A673 (cell line): ENCODE data around the gene ZNF831. TPM values are rescaled to one million over a fixed set of nuclear protein-coding genes. Genes with fewer than 3 reads are reported as not detected.

Experiments
- BruUV-seq: library from RNA; stranded (reverse); fragments of 400-500 nt; replicated peaks from 2 replicates; lab custom pipeline; 2021; lab: Mats Ljungman, UMichigan
- CTCF ChIA-PET: fragments of 300-600 bp; sonication (Branson Sonifier 250); formaldehyde crosslinking; loops from one replicate; lab custom pipeline; 2022; ENCODE audit warnings: antibody characterized with exemption; lab: Charles Lee
- POLR2A ChIA-PET: fragments of 300-600 bp; sonication (Branson Sonifier 250); formaldehyde crosslinking; loops from one replicate; lab custom pipeline; 2022; ENCODE audit warnings: antibody characterized with exemption; ENCODE audit not compliant: low non-redundant PET; lab: Charles Lee
- DNase-seq: peaks from one replicate; pipeline ENCODE4 v3.0.0-alpha.2; 2015; ENCODE audit warnings: low spot score
- H3K27ac ChIP-seq: fragments of 200-600 bp; sonication (generic); 2 replicates; pipeline ENCODE4 v1.5.1; 2016; ENCODE audit warnings: mixed run types, low read depth, mild to moderate bottlenecking, mixed read lengths, antibody characterized with exemption, low read length; ENCODE audit not compliant: poor library complexity, severe bottlenecking
- H3K27me3 ChIP-seq: fragments of 200-600 bp; sonication (generic); replicated peaks from 2 replicates; pipeline ENCODE4 v1.6.1; 2017; ENCODE audit warnings: mixed run types, low read depth, mild to moderate bottlenecking, mixed read lengths, antibody characterized with exemption, low read length; ENCODE audit not compliant: insufficient read depth, poor library complexity
- H3K36me3 ChIP-seq: fragments of 200-600 bp; sonication (generic); 2 replicates; pipeline ENCODE4 v1.6.1; 2016; ENCODE audit warnings: mixed run types, mild to moderate bottlenecking, mixed read lengths, antibody characterized with exemption, low read length; ENCODE audit not compliant: insufficient read depth, poor library complexity, severe bottlenecking
- H3K4me1 ChIP-seq: fragments of 200-600 bp; sonication (generic); 2 replicates; pipeline ENCODE4 v1.6.1; 2017; ENCODE audit warnings: mixed run types, mild to moderate bottlenecking, mixed read lengths, antibody characterized with exemption, low read length; ENCODE audit not compliant: insufficient read depth, poor library complexity, severe bottlenecking
- H3K4me3 ChIP-seq: fragments of 200-600 bp; sonication (generic); 2 replicates; pipeline ENCODE4 v1.5.1; 2016; ENCODE audit warnings: low read depth, mixed run types, mild to moderate bottlenecking, mixed read lengths, low read length; ENCODE audit not compliant: poor library complexity, severe bottlenecking
- H3K9me3 ChIP-seq: fragments of 200-600 bp; sonication (generic); 2 replicates; pipeline ENCODE4 v1.6.1; 2016; ENCODE audit warnings: mixed run types, low read depth, mild to moderate bottlenecking, mixed read lengths, antibody characterized with exemption, low read length; ENCODE audit not compliant: poor library complexity, severe bottlenecking
- CTCF ChIP-seq: fragments of 300-800, 200-600 bp; sonication (generic); conservative IDR thresholded peaks from 2 replicates; pipeline ENCODE4 v1.5.1; 2017; ENCODE audit warnings: low read depth, mild to moderate bottlenecking, antibody characterized with exemption, low read length, moderate library complexity, mixed read lengths
- EZH2 ChIP-seq: fragments of 200-600 bp; sonication (generic); IDR thresholded peaks from 2 replicates; pipeline ENCODE4 v1.6.1; 2017; ENCODE audit warnings: borderline replicate concordance, low read depth, mild to moderate bottlenecking, mixed read lengths, antibody characterized with exemption, low read length; ENCODE audit not compliant: poor library complexity, severe bottlenecking
- intact Hi-C: fragments of 100-400 bp; cut with micrococcal nuclease; formaldehyde crosslinking; loops from one replicate; pipeline ENCODE4 v1.10.0; 2022; ENCODE audit not compliant: unreplicated experiment
- total RNA-seq: library from RNA; stranded (reverse); gene quantifications from 2 replicates; pipeline ENCODE4 v1.2.3, GENCODE V29; 2021

ZNF831 gene
- total RNA-seq, 1 experiment from 2014 or later, result not detected

- Histone ChIP-seq H3K27me3 (peaks cover 7% of the 10 kb centered on the region), H3K4me3 (no peak overlapping the region), H3K4me1 (no peaks in the 10 kb centered on the region), H3K9me3 (no peaks in the 10 kb centered on the region), H3K27ac (no peak overlapping the region), H3K36me3 (no peaks in the 10 kb centered on the region)
- no TSS peak for BruUV-seq
- TF ChIP-seq EZH2 (no peak), CTCF (no peak)
- DNase-seq, result no peak
- CTCF ChIA-PET, result no interaction called here
- POLR2A ChIA-PET, result no interaction called here
- intact Hi-C loops, result no loop called here
Observed at GRCh38 chr20:59191036-59191755, 27.6 kb downstream of the ZNF831 start.

- ChIA-PET CTCF (no interaction called here), POLR2A (no interaction called here)
Observed at GRCh38 chr20:59191756-59192532, 28.3 kb downstream of the ZNF831 start.

GRCh38 chr20:59192533-59192896 lies 28.9 kb downstream of the ZNF831 start:
- H3K27me3 ChIP-seq, result peaks cover 9% of the 10 kb centered on the region
- H3K36me3 ChIP-seq, result no peaks in the 10 kb centered on the region
- no peak overlapping the region for H3K27ac ChIP-seq
- no peak for DNase-seq
- TF ChIP-seq EZH2, result no peak
- no peak for TF ChIP-seq CTCF
- no peak overlapping the region for H3K4me3 ChIP-seq
- ChIA-PET POLR2A (no interaction called here), CTCF (no interaction called here)
- H3K9me3 ChIP-seq, result no peaks in the 10 kb centered on the region
- BruUV-seq, result no TSS peak
- intact Hi-C loops, result no loop called here
- no peaks in the 10 kb centered on the region for H3K4me1 ChIP-seq

More at GRCh38 chr20:59191756-59192532, 28.3 kb downstream of the ZNF831 start:
- DNase-seq, result no peak
- H3K4me3 ChIP-seq, result no peak overlapping the region
- H3K4me1 ChIP-seq, result no peaks in the 10 kb centered on the region
- no peaks in the 10 kb centered on the region for H3K36me3 ChIP-seq
- TF ChIP-seq EZH2 (no peak), CTCF (no peak)
- peaks cover 9% of the 10 kb centered on the region for H3K27me3 ChIP-seq
- no TSS peak for BruUV-seq
- intact Hi-C loops, result no loop called here
- H3K9me3 ChIP-seq, result no peaks in the 10 kb centered on the region
- H3K27ac ChIP-seq, result no peak overlapping the region
